Chondrocyte (in vitro differentiated cells): ENCODE results near the gene ARSB. TPM values are rescaled to one million over a fixed set of nuclear protein-coding genes. Genes with fewer than 3 reads are reported as not detected.

Experiments
- DNase-seq: peaks from one replicate; pipeline ENCODE4 v3.0.0; 2021; ENCODE audit warnings: mixed read lengths, low spot score
- H3K27ac Mint-ChIP-seq: one replicate; pipeline ENCODE4 v1.8.0; 2021; ENCODE audit warnings: mild to moderate bottlenecking, moderate library complexity, mixed read lengths; ENCODE audit not compliant: unreplicated experiment
- H3K27me3 Mint-ChIP-seq: 2 replicates; pipeline ENCODE4 v1.8.0; 2021; ENCODE audit warnings: low read depth, mixed read lengths
- H3K36me3 Mint-ChIP-seq: 2 replicates; pipeline ENCODE4 v1.8.0; 2021; ENCODE audit warnings: low read depth, mixed read lengths
- H3K4me1 Mint-ChIP-seq: 2 replicates; pipeline ENCODE4 v1.8.0; 2021; ENCODE audit warnings: low read depth, mild to moderate bottlenecking, mixed read lengths
- H3K4me3 Mint-ChIP-seq: one replicate; pipeline ENCODE4 v1.8.0; 2021; ENCODE audit warnings: mild to moderate bottlenecking, moderate library complexity, mixed read lengths; ENCODE audit not compliant: unreplicated experiment
- H3K9me3 Mint-ChIP-seq: 2 replicates; pipeline ENCODE4 v1.8.0; 2021; ENCODE audit warnings: low read depth, mixed read lengths
- total RNA-seq: library from RNA; stranded (reverse); gene quantifications from 3 replicates; pipeline ENCODE4 v1.2.1, GENCODE V29; 2021
- TF ChIP-seq, protein P1 (sequence below): fragments of 200-600 bp; sonication (generic); IDR thresholded peaks from 2 replicates; pipeline ENCODE4 v1.5.0; 2021; ENCODE audit warnings: antibody characterized with exemption, mild to moderate bottlenecking, moderate library complexity

The ARSB gene
- total RNA-seq, 1 donor from 2014 or later = 45.1 TPM

DNA sequence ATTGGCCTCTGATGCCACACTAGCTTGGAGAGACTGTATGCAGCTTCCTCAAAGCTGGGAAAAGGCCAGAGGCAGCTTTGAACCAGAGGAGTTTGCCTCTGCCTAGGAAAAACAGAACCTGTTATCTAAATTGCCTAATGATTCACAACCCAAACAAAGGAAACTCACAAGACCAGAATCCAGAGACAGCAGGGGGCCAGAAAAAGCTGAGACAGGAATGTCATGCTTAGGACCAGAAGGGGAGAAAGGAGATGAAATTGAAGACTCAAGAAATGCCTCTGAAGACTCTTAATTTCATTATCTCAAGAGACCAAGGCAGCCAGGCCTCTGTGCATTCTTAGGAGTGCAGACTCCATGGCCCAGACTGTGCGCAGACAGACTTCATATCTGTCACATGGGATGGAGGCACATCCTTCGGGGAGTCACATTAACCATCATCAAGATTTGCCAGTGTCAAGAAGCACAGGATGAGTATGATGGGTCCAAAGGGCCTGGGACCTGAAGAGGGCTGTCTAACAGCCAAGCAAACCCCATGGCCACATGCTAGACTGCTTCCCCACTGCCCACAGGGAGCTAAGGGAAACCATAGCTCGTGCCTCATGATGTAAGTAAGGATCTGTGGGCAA is 57.3 kb downstream of the ARSB start:
- H3K27ac Mint-ChIP-seq = peak overlapping the region; percentile 87
- H3K4me1 Mint-ChIP-seq = peaks cover 47% of the 10 kb centered on the region
- no peak overlapping the region for H3K4me3 Mint-ChIP-seq
- H3K36me3 Mint-ChIP-seq = peaks cover 3% of the 10 kb centered on the region
- peaks cover 2% of the 10 kb centered on the region for H3K9me3 Mint-ChIP-seq
- TF ChIP-seq, protein P1, sequence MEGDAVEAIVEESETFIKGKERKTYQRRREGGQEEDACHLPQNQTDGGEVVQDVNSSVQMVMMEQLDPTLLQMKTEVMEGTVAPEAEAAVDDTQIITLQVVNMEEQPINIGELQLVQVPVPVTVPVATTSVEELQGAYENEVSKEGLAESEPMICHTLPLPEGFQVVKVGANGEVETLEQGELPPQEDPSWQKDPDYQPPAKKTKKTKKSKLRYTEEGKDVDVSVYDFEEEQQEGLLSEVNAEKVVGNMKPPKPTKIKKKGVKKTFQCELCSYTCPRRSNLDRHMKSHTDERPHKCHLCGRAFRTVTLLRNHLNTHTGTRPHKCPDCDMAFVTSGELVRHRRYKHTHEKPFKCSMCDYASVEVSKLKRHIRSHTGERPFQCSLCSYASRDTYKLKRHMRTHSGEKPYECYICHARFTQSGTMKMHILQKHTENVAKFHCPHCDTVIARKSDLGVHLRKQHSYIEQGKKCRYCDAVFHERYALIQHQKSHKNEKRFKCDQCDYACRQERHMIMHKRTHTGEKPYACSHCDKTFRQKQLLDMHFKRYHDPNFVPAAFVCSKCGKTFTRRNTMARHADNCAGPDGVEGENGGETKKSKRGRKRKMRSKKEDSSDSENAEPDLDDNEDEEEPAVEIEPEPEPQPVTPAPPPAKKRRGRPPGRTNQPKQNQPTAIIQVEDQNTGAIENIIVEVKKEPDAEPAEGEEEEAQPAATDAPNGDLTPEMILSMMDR = no peak
- DNase-seq = no peak
- H3K27me3 Mint-ChIP-seq = no peaks in the 10 kb centered on the region

DNA sequence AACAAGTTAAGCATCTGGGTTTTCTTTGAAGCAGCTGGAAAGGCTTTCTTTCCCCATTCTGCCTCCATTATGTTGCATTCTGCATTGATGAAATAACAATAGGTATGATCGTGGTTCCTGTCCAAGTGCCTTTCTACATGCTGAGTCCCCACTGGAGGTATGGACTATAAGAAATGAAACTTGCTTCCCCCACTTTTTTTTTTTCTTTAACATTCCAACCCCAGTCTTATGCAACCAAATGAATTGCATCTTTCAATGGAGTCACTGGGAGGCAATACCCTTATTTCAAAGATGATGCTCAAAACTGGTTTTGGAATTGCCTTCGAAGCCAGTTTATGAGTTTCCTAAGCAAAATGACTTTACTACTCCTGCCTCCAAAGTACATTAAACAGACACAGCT is 58.9 kb downstream of the ARSB start:
- Mint-ChIP-seq H3K27ac (no peak overlapping the region), H3K36me3 (peaks cover 2% of the 10 kb centered on the region), H3K4me3 (no peak overlapping the region), H3K9me3 (no peaks in the 10 kb centered on the region), H3K4me1 (peaks cover 37% of the 10 kb centered on the region), H3K27me3 (no peaks in the 10 kb centered on the region)
- DNase-seq = no peak
- TF ChIP-seq, protein P1 = no peak

DNA sequence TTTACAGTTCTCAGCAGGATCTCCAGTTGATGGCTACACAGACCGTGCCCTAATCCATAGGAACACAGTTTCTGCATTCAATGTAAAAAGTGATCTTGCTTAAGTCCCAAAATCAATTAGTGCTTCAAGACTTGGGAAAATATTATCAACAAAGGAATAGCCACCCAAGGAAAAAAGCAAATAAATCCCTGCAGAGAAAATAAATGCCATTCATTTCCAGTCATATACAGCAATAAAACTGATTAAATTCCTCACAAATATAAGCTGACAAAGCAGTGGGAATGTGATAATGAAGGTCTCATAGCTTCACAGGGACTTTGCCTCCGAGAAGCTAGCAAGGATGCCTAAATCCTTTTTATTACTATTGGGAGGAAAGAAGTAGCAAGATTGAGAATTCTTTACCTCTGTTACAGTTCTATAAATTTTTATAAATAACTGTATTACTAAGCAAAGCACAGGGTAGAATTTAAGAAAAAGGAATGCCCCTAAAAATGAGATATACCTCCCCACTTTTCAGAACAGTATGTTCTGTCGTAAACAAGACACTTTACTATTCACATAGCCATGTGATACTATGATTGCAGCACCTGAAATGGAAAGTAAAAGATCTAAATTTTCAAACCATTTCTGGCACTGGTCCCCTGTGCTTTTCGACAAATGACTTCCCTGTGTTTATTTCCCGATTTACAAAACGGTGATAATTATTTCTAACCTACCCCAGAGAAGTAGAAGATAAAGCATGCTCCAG is 59.8 kb downstream of the ARSB start:
- Mint-ChIP-seq H3K9me3 (no peaks in the 10 kb centered on the region), H3K27ac (no peak overlapping the region), H3K4me3 (no peak overlapping the region), H3K36me3 (peaks cover 2% of the 10 kb centered on the region), H3K4me1 (peaks cover 33% of the 10 kb centered on the region), H3K27me3 (no peaks in the 10 kb centered on the region)
- TF ChIP-seq, protein P1 = no peak
- DNase-seq = no peak

DNA sequence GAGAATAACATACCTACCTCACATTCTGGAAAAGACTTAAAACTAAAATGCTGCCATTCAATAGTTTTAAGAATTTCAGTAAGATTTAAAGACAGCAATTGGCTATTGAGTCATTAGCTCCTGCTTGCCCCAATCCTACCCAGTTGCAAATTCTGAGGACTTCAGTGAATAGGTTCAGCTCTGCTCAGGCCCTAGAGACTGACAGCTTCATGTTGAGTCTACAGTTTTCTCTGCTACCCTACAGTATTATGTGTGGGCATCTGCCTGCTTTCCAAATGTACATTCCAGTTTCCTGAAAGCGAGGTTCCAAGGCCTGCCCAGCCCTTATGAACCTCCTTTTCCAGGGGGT is 61.5 kb downstream of the ARSB start:
- Mint-ChIP-seq H3K4me3 (no peak overlapping the region), H3K4me1 (peaks cover 22% of the 10 kb centered on the region), H3K36me3 (no peaks in the 10 kb centered on the region), H3K9me3 (no peaks in the 10 kb centered on the region), H3K27ac (no peak overlapping the region), H3K27me3 (no peaks in the 10 kb centered on the region)
- DNase-seq = no peak
- TF ChIP-seq, protein P1 = no peak

DNA sequence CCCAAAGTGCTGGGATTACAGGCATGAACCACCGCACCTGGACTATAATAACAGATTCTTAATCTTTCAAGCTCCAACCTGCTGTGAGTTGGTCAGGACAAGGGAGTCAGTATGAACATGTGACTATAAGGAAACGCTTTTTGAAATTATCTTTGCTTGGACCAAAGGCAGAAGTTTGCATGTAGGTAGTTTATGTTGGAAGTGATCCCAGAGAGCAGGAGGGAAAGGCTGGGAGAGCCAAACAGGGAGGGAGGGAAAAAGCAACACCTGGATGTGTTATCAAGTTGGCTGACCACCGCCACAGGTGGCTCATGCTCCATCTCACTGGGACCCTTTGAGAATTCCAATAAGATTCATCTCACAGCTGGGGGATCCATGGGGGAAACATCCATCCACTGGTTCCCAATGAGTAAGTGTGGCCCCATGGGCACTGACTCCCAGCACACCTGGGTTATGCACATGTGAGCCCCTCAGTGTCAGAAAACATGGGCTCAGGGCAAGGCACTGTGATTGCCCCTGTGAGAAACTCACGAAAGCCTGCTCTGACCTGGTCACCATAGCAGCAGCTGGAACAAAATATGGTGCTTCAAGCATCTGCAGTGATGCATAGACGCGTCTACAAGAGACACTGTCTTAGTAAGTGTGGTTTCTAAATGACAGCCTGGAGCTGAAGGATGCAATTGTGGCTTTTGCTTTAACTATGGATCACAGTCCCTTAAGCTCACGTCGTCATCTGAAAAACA is 62.1 kb downstream of the ARSB start:
- Mint-ChIP-seq H3K4me1 (peaks cover 22% of the 10 kb centered on the region), H3K9me3 (no peaks in the 10 kb centered on the region), H3K36me3 (no peaks in the 10 kb centered on the region), H3K27ac (no peak overlapping the region), H3K27me3 (no peaks in the 10 kb centered on the region), H3K4me3 (no peak overlapping the region)
- no peak for DNase-seq
- TF ChIP-seq, protein P1 = no peak
